HEK293 (cell line): ENCODE data around the gene COX19.

Experiments used
- CTCF ChIA-PET: fragments of 350-600 bp; formaldehyde crosslinking; extraction: SDS; loops from one replicate; lab custom pipeline; 2021; ENCODE audit warnings: antibody characterized with exemption; lab: Yijun Ruan, JAX
- POLR2A ChIA-PET: fragments of 300-600 bp; formaldehyde crosslinking; extraction: SDS; loops from one replicate; lab custom pipeline; 2020; ENCODE audit warnings: antibody characterized with exemption, inconsistent platforms; lab: Yijun Ruan, JAX
- H3K27ac ChIP-seq: fragments of 200-500 bp; sonication (Bioruptor generic); 2 replicates; pipeline ENCODE4 v1.5.1; 2014; ENCODE audit warnings: low read depth, low read length, control low read depth, inconsistent platforms; ENCODE audit errors: extremely low read depth
- H3K36me3 ChIP-seq, 2 experiments: fragments of 200-500 bp in 1 of 2; sonication (Bioruptor generic) in 1 of 2; 1 replicate in 1 of 2; 2 replicates in 1 of 2; pipeline ENCODE4 v1.5.1; 2014 to 2017; ENCODE audit warnings: inconsistent platforms in 2 of 2, low read length in 2 of 2; ENCODE audit not compliant: control insufficient read depth in 2 of 2, insufficient read depth in 1 of 2
- H3K4me1 ChIP-seq: fragments of 200-500 bp; sonication (Bioruptor generic); 2 replicates; pipeline ENCODE4 v1.5.1; 2014; ENCODE audit warnings: mild to moderate bottlenecking, low read length, inconsistent platforms; ENCODE audit not compliant: control insufficient read depth, insufficient read depth
- H3K4me3 ChIP-seq: 2 replicates; pipeline ENCODE4 v1.5.1; 2011; ENCODE audit warnings: low read depth, mild to moderate bottlenecking, control low read depth, low read length, moderate library complexity
- H3K9me3 ChIP-seq: fragments of 200-500 bp; sonication (Bioruptor generic); 2 replicates; pipeline ENCODE4 v1.5.1; 2014; ENCODE audit warnings: low read depth, low read length, inconsistent platforms; ENCODE audit not compliant: control insufficient read depth, insufficient read depth
- GLI4 ChIP-seq: fragments of 450-650 bp; formaldehyde crosslinking; IDR thresholded peaks from 2 replicates; pipeline ENCODE4 v1.5.1; 2016; ENCODE audit warnings: missing biosample characterization, missing genetic modification characterization
- IKZF3 ChIP-seq: fragments of 450-650 bp; IDR thresholded peaks from 2 replicates; pipeline ENCODE4 v1.5.0; 2018; ENCODE audit warnings: missing biosample characterization, mild to moderate bottlenecking, missing genetic modification characterization, moderate library complexity
- KLF10 ChIP-seq: fragments of 450-650 bp; IDR thresholded peaks from 2 replicates; pipeline ENCODE4 v1.5.1; 2018; ENCODE audit warnings: missing biosample characterization, mild to moderate bottlenecking, missing genetic modification characterization
- MZF1 ChIP-seq: fragments of 450-650 bp; formaldehyde crosslinking; IDR thresholded peaks from 2 replicates; pipeline ENCODE4 v1.5.1; 2017; ENCODE audit warnings: missing biosample characterization, missing genetic modification characterization, borderline replicate concordance
- ZIC2 ChIP-seq: fragments of 450-650 bp; formaldehyde crosslinking; IDR thresholded peaks from 2 replicates; pipeline ENCODE4 v1.5.1; 2016; ENCODE audit warnings: missing biosample characterization, missing genetic modification characterization
- ZNF140 ChIP-seq: fragments of 450-650 bp; formaldehyde crosslinking; IDR thresholded peaks from 2 replicates; pipeline ENCODE4 v1.5.1; 2016; ENCODE audit warnings: missing biosample characterization, missing genetic modification characterization
- ZNF146 ChIP-seq: fragments of 450-650 bp; formaldehyde crosslinking; IDR thresholded peaks from 2 replicates; pipeline ENCODE4 v1.5.1; 2016; ENCODE audit warnings: missing biosample characterization, missing genetic modification characterization
- ZNF155 ChIP-seq: fragments of 450-650 bp; formaldehyde crosslinking; IDR thresholded peaks from 2 replicates; pipeline ENCODE4 v1.5.1; 2016; ENCODE audit warnings: missing biosample characterization, missing genetic modification characterization
- ZNF2 ChIP-seq: fragments of 450-650 bp; formaldehyde crosslinking; IDR thresholded peaks from 2 replicates; pipeline ENCODE4 v1.5.1; 2016; ENCODE audit warnings: missing biosample characterization, missing genetic modification characterization
- ZNF211 ChIP-seq: fragments of 450-650 bp; formaldehyde crosslinking; IDR thresholded peaks from 2 replicates; pipeline ENCODE4 v1.5.1; 2016; ENCODE audit warnings: low read depth, missing biosample characterization, missing genetic modification characterization
- ZNF23 ChIP-seq: fragments of 450-650 bp; formaldehyde crosslinking; IDR thresholded peaks from 2 replicates; pipeline ENCODE4 v1.5.1; 2016; ENCODE audit warnings: missing biosample characterization, missing genetic modification characterization, borderline replicate concordance
- ZNF394 ChIP-seq: fragments of 450-650 bp; formaldehyde crosslinking; IDR thresholded peaks from 2 replicates; pipeline ENCODE4 v1.5.1; 2016; ENCODE audit warnings: missing biosample characterization, missing genetic modification characterization, mild to moderate bottlenecking, moderate library complexity, borderline replicate concordance
- ZNF426 ChIP-seq: fragments of 450-650 bp; formaldehyde crosslinking; IDR thresholded peaks from 2 replicates; pipeline ENCODE4 v1.5.1; 2017; ENCODE audit warnings: missing biosample characterization, missing genetic modification characterization, mild to moderate bottlenecking, inconsistent platforms, moderate library complexity
- ZNF501 ChIP-seq: fragments of 450-650 bp; formaldehyde crosslinking; IDR thresholded peaks from 2 replicates; pipeline ENCODE4 v1.5.1; 2016; ENCODE audit warnings: missing biosample characterization, missing genetic modification characterization
- ZNF514 ChIP-seq: fragments of 450-650 bp; formaldehyde crosslinking; IDR thresholded peaks from 2 replicates; pipeline ENCODE4 v1.5.1; 2016; ENCODE audit warnings: missing biosample characterization, missing genetic modification characterization
- ZNF521 ChIP-seq: fragments of 450-650 bp; formaldehyde crosslinking; IDR thresholded peaks from 2 replicates; pipeline ENCODE4 v1.5.1; 2017; ENCODE audit warnings: missing biosample characterization, mild to moderate bottlenecking, missing genetic modification characterization
- ZNF580 ChIP-seq: fragments of 450-650 bp; formaldehyde crosslinking; IDR thresholded peaks from 2 replicates; pipeline ENCODE4 v1.5.1; 2016; ENCODE audit warnings: missing biosample characterization, missing genetic modification characterization
- ZNF610 ChIP-seq: fragments of 450-650 bp; formaldehyde crosslinking; IDR thresholded peaks from 2 replicates; pipeline ENCODE4 v1.5.1; 2016; ENCODE audit warnings: missing biosample characterization, missing genetic modification characterization, borderline replicate concordance
- ZNF626 ChIP-seq: fragments of 450-650 bp; sonication (Bioruptor Pico); formaldehyde crosslinking; IDR thresholded peaks from 2 replicates; pipeline ENCODE4 v1.5.1; 2018; ENCODE audit warnings: missing biosample characterization, missing genetic modification characterization, inconsistent platforms
- ZNF629 ChIP-seq: fragments of 450-650 bp; formaldehyde crosslinking; IDR thresholded peaks from 2 replicates; pipeline ENCODE4 v1.5.1; 2017; ENCODE audit warnings: missing biosample characterization, missing genetic modification characterization
- ZNF645 ChIP-seq: fragments of 450-650 bp; formaldehyde crosslinking; IDR thresholded peaks from 2 replicates; pipeline ENCODE4; 2016; ENCODE audit warnings: missing biosample characterization, missing genetic modification characterization
- ZNF76 ChIP-seq: fragments of 450-650 bp; formaldehyde crosslinking; IDR thresholded peaks from 2 replicates; pipeline ENCODE4; 2016; ENCODE audit warnings: low read depth, missing biosample characterization, missing genetic modification characterization, borderline replicate concordance
- ZNF776 ChIP-seq: fragments of 450-650 bp; formaldehyde crosslinking; IDR thresholded peaks from 2 replicates; pipeline ENCODE4 v1.5.0; 2017; ENCODE audit warnings: missing biosample characterization, missing genetic modification characterization, borderline replicate concordance
- TF ChIP-seq, protein P1 (sequence below): fragments of 450-650 bp; formaldehyde crosslinking; IDR thresholded peaks from 2 replicates; pipeline ENCODE4 v1.5.1; 2016; ENCODE audit warnings: missing biosample characterization, missing genetic modification characterization
- TF ChIP-seq, protein P2 (sequence below): fragments of 450-650 bp; formaldehyde crosslinking; IDR thresholded peaks from 2 replicates; pipeline ENCODE4 v1.5.1; 2016; ENCODE audit warnings: missing biosample characterization, missing genetic modification characterization
- TF ChIP-seq, protein P3 (sequence below): fragments of 450-650 bp; IDR thresholded peaks from 2 replicates; pipeline ENCODE4 v1.5.1; 2018; ENCODE audit warnings: missing biosample characterization, mild to moderate bottlenecking, missing genetic modification characterization

COX19 gene

DNA sequence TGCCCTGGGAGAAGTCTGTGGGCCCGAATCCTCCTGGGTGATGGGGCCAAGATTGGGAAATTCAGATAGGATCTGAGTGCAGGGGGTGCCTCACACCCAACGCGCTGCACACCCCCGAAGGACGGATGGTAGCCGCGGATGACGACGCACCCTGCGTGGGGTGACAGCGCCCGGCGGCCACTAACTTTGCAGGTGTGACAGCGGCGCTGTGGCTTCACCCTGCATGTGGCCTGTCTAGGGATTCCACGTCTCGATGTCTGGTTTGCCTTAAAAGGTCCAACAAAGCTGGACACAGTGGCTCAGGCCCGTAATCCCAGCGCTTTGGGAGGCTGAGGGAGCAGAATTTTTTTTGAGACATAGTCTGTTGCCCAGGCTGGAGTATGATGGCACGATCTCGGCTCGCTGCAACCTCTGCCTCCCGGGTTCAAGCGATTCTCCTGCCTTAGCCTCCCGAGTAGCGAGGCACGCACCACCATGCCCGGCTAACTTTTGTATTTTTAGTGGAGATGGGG is 39.4 kb downstream of the COX19 start:
- ChIA-PET CTCF (interaction anchor here (0.6 kb wide), 1 partner anchor 73 kb away, joined by 4 read pairs; no protein-coding TSS in a partner anchor), POLR2A (no interaction called here)
- H3K4me3 ChIP-seq, result no peak overlapping the region
- TF ChIP-seq ZNF211 (tag by site-specific recombination) (no peak), ZNF580 (no peak), ZNF501 (tag by site-specific recombination) (no peak), ZNF146 (no peak), IKZF3 (tag by site-specific recombination) (no peak), ZNF776 (no peak), ZNF645 (tag by site-specific recombination) (no peak)
- no peaks in the 10 kb centered on the region for H3K9me3 ChIP-seq
- no peaks in the 10 kb centered on the region for H3K4me1 ChIP-seq
- no peak overlapping the region for H3K27ac ChIP-seq
- no peaks in the 10 kb centered on the region; a peak in 1 of 3 replicates for H3K36me3 ChIP-seq

DNA sequence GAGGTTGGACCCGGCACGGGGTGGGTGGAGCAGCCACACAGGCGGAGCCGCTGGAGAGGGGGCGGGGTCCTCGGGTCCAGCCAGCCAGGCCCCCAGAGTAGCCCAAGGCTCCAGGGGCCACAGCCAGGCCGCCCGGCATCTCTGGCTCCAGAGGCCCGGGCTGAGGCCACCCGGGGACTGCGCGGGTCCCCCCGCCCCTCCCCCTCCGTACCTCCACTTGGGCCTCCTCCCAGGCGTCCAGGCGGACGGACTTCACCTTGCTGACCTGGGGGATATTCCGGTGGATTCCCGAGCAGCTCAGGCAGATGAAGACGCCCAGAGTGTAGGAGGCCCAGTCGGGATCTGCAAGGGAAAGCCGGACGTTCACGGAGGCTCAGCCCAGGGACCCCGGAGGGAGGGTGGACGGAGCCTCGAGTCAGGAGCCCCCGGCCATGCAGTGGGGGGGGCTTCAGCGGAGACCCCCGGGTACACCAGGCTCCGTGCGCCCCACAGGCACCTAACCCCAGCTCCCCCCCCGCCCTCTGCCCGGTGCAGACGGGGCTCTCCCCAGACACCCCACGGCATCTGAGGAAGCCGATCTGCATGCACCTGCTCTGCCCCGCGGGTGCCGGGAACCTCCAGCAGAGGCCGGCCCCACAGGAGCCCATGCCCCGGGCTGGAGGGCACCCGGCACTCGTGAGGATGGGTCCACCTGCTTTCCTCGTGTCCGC is 40.0 kb downstream of the COX19 start:
- Histone ChIP-seq H3K9me3 (no peaks in the 10 kb centered on the region), H3K4me1 (no peaks in the 10 kb centered on the region), H3K36me3 (no peaks in the 10 kb centered on the region; a peak in 1 of 3 replicates), H3K4me3 (no peak overlapping the region), H3K27ac (no peak overlapping the region)
- POLR2A ChIA-PET, result no interaction called here
- no peak for TF ChIP-seq ZNF76 (tag by site-specific recombination)
- TF ChIP-seq GLI4 (tag by site-specific recombination), result no peak
- TF ChIP-seq ZNF610 (tag by site-specific recombination), result no peak
- TF ChIP-seq, protein P1, sequence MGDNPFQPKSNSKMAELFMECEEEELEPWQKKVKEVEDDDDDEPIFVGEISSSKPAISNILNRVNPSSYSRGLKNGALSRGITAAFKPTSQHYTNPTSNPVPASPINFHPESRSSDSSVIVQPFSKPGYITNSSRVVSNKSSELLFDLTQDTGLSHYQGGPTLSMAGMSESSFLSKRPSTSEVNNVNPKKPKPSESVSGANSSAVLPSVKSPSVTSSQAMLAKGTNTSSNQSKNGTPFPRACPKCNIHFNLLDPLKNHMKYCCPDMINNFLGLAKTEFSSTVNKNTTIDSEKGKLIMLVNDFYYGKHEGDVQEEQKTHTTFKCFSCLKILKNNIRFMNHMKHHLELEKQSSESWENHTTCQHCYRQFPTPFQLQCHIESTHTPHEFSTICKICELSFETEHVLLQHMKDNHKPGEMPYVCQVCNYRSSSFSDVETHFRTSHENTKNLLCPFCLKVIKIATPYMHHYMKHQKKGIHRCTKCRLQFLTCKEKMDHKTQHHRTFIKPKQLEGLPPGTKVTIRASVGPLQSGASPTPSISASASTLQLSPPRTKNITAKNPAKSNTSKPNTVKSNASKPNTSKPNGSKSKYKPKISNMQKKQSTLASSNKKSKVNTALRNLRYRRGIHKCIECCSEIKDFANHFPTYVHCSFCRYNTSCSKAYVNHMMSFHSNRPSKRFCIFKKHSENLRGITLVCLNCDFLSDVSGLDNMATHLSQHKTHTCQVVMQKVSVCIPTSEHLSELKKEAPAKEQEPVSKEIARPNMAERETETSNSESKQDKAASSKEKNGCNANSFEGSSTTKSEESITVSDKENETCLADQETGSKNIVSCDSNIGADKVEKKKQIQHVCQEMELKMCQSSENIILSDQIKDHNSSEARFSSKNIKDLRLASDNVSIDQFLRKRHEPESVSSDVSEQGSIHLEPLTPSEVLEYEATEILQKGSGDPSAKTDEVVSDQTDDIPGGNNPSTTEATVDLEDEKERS (tag by site-specific recombination), result no peak
- no peak for TF ChIP-seq ZNF2 (tag by site-specific recombination)
- TF ChIP-seq ZNF514 (tag by site-specific recombination), result no peak
- TF ChIP-seq, protein P2, sequence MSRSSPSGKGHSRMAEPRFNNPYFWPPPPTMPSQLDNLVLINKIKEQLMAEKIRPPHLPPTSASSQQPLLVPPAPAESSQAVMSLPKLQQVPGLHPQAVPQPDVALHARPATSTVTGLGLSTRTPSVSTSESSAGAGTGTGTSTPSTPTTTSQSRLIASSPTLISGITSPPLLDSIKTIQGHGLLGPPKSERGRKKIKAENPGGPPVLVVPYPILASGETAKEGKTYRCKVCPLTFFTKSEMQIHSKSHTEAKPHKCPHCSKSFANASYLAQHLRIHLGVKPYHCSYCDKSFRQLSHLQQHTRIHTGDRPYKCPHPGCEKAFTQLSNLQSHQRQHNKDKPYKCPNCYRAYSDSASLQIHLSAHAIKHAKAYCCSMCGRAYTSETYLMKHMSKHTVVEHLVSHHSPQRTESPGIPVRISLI (tag by site-specific recombination), result no peak
- TF ChIP-seq ZNF626 (tag by site-specific recombination), result no peak
- no peak for TF ChIP-seq ZNF155 (tag by site-specific recombination)
- TF ChIP-seq ZNF140 (tag by site-specific recombination), result no peak
- no peak for TF ChIP-seq ZNF521
- TF ChIP-seq ZIC2 (tag by site-specific recombination), result no peak
- no peak for TF ChIP-seq ZNF629
- TF ChIP-seq ZNF394 (tag by site-specific recombination), result no peak
- no peak for TF ChIP-seq ZNF23 (tag by site-specific recombination)
- TF ChIP-seq, protein P3, sequence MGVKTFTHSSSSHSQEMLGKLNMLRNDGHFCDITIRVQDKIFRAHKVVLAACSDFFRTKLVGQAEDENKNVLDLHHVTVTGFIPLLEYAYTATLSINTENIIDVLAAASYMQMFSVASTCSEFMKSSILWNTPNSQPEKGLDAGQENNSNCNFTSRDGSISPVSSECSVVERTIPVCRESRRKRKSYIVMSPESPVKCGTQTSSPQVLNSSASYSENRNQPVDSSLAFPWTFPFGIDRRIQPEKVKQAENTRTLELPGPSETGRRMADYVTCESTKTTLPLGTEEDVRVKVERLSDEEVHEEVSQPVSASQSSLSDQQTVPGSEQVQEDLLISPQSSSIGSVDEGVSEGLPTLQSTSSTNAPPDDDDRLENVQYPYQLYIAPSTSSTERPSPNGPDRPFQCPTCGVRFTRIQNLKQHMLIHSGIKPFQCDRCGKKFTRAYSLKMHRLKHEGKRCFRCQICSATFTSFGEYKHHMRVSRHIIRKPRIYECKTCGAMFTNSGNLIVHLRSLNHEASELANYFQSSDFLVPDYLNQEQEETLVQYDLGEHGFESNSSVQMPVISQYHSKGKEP (tag by site-specific recombination), result no peak
- no peak for TF ChIP-seq KLF10 (tag by site-specific recombination)
- TF ChIP-seq ZNF426 (tag by site-specific recombination), result no peak
- TF ChIP-seq MZF1 (tag by site-specific recombination), result no peak
- CTCF ChIA-PET, result no interaction called here
